Skin of body (tissue), 3 donors: ENCODE data around the gene MPP1. TPM values are rescaled to one million over a fixed set of nuclear protein-coding genes. Genes with fewer than 3 reads are reported as not detected.
A peak's percentile ranks its signal among the peaks of the same experiment; 100 is the strongest.

Experiments used
- DNase-seq: peaks from one replicate; lab custom pipeline; 2025; lab: John Stamatoyannopoulos, UW
- small RNA-seq: library from RNA; depleted of rRNA; stranded (forward); fragments of <200 nt; gene quantifications from one replicate; pipeline ENCODE3, GENCODE V24; 2014; ENCODE audit warnings: low replicate concordance
- total RNA-seq: library from RNA; depleted of rRNA; stranded (reverse); fragments of >200 nt; gene quantifications from one replicate; pipeline ENCODE4 v1.2.3, GENCODE V29; 2014

Gene MPP1
- total RNA-seq, 1 donor from 2014 or later: 34.6 TPM

GRCh38 chrX:154732421-154733065 is 72.7 kb downstream of the MPP1 start:
- no peak for DNase-seq

DNA sequence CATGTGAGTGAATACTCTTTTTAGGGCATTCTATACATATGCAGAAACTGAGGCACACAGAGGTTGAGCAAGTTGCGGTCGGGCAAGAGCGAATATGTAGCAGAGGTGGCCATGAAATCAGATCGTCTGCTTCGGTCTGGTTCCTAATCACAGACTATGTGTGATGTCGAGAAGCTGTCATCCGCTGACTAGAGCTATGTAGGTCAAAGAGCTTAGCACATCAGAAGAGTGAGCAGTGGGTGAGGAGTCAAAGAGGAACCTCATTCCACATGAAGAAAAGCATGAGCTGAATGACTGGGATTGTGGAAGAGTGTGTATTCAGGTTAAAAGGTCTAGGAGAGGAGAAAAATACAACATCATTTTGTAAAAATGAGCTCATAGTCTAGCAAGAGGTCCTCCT is 73.4 kb downstream of the MPP1 start:
- no peak for DNase-seq

GRCh38 chrX:154731184-154731583 is 74.1 kb downstream of the MPP1 start:
- no peak for DNase-seq

GRCh38 chrX:154730253-154730891 is 74.9 kb downstream of the MPP1 start:
- DNase-seq: peak; percentile 28

- no peak for DNase-seq
Measured at GRCh38 chrX:154729439-154729838, 75.8 kb downstream of the MPP1 start.

Small RNA genes lying within 50 kb of the gene (small RNA-seq; reads per million reads assigned to genes)
- not detected for gene SNORA36A

Other genes with a start within 250 kb of the MPP1 start
- not detected for gene CTAG1A, start 220.4 kb downstream of the MPP1 start, total RNA-seq
- gene CTAG1B, start 186.2 kb downstream of the MPP1 start, total RNA-seq: not detected
- not detected for gene CTAG2, start 151.9 kb downstream of the MPP1 start, total RNA-seq
- gene GAB3, start 54.4 kb downstream of the MPP1 start, total RNA-seq: 4.5 TPM
- 27.2 TPM for gene DKC1, start 42.6 kb downstream of the MPP1 start, total RNA-seq
- not detected for gene SMIM9, start 29.2 kb upstream of the MPP1 start, total RNA-seq
- gene F8A1, start 80.9 kb upstream of the MPP1 start, total RNA-seq: 1.4 TPM
- 3.1 TPM for gene F8, start 217.2 kb upstream of the MPP1 start, total RNA-seq
- gene FUNDC2, start 221.4 kb upstream of the MPP1 start, total RNA-seq: 32.3 TPM